ENCODE measurements around the gene DNAAF1. TPM values are rescaled to one million over a fixed set of nuclear protein-coding genes. Genes with fewer than 3 reads are reported as not detected.

DNAAF1 gene
- total RNA-seq, 2 experiments from 2014 or later = 0.33 TPM; not detected in 1

GRCh38 chr16:84182104-84182503 is 37.0 kb downstream of the DNAAF1 start:
- Mint-ChIP-seq H3K36me3 (peaks cover 9% of the 10 kb centered on the region), H3K27me3 (no peaks in the 10 kb centered on the region), H3K4me3 (no peak overlapping the region), H3K4me1 (peaks cover 25% of the 10 kb centered on the region), H3K9me3 (no peaks in the 10 kb centered on the region), H3K27ac (no peak overlapping the region)
- no peak for DNase-seq

GRCh38 chr16:84182680-84183571 is 37.8 kb downstream of the DNAAF1 start:
- Mint-ChIP-seq H3K36me3 (peaks cover 9% of the 10 kb centered on the region), H3K4me1 (peaks cover 22% of the 10 kb centered on the region), H3K27me3 (no peaks in the 10 kb centered on the region), H3K4me3 (no peak overlapping the region), H3K27ac (no peak overlapping the region), H3K9me3 (no peaks in the 10 kb centered on the region)
- no peak for DNase-seq

- no peak for DNase-seq
- Mint-ChIP-seq H3K27ac (no peak overlapping the region), H3K4me1 (peaks cover 18% of the 10 kb centered on the region), H3K4me3 (no peak overlapping the region), H3K9me3 (no peaks in the 10 kb centered on the region), H3K27me3 (no peaks in the 10 kb centered on the region), H3K36me3 (peaks cover 9% of the 10 kb centered on the region)
These were observed 38.4 kb downstream of the DNAAF1 start for GRCh38 chr16:84183572-84183875.

- no peak for DNase-seq
- H3K27me3 Mint-ChIP-seq = no peaks in the 10 kb centered on the region
- no peak overlapping the region for H3K4me3 Mint-ChIP-seq
- no peaks in the 10 kb centered on the region for H3K9me3 Mint-ChIP-seq
- H3K36me3 Mint-ChIP-seq = peaks cover 9% of the 10 kb centered on the region
- H3K27ac Mint-ChIP-seq = peak overlapping the region; percentile 6
- peaks cover 18% of the 10 kb centered on the region for H3K4me1 Mint-ChIP-seq
These were observed 38.9 kb downstream of the DNAAF1 start for GRCh38 chr16:84183911-84184591.

DNA sequence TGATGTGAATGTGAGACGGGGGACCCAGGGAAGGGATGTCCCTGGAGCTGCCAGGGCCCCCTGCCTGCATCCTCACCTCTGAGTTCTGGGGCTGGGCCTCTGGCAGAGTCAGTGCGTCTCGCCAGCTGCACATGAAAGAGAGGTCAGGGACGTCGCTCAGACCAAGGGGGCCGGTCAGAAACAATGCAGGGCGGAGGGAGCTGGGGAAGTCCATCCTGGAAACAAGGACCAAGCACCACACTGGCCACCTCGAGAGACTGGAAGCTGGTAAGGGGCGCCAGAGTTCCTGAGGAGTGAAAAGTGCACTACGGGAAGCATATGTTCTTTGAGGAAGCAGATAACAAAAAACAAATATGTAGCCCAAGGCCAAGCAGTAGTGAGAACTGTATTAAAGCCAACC is 39.7 kb downstream of the DNAAF1 start:
- peak overlapping the region; percentile 90 for H3K4me3 Mint-ChIP-seq
- no peak overlapping the region for H3K27ac Mint-ChIP-seq
- no peaks in the 10 kb centered on the region for H3K9me3 Mint-ChIP-seq
- DNase-seq = no peak
- peaks cover 18% of the 10 kb centered on the region for H3K4me1 Mint-ChIP-seq
- H3K36me3 Mint-ChIP-seq = peaks cover 9% of the 10 kb centered on the region
- no peaks in the 10 kb centered on the region for H3K27me3 Mint-ChIP-seq

DNA sequence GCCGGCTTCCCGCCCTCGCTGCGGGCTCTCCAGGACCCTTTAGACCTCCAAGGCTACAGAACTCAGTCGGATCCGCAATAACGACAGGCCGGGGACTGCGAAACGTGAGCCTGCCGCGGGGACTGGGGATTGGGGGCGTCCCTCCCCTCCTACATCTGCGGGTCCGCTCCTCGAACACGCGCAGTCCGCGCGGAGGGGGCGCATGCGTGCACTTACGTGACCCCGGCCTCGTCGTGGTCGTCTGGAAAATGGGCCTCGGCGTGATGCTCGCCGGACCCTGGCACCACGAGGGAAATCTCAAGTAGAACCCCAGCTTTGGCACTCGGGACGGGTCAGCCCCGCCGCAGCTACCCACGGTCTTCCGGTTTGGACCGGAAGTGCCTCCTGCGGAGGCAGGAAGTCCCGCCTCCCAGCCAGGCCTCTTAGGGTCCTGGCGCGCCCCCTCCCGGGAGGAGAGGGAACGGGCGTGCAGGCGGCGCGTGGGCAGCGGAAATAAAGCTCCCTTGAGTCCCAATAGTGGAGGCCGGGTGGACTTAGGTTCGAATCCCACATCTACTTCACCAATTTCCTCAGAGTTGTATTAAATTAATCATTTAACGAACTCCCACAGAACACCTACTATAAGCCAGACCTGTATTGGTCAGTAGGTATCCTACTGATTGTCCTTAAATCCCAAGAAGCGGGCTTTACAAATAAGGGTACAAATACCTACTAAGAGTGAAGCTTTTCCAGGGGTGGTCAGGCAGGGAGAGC is 41.8 kb downstream of the DNAAF1 start, which contains the start of gene TAF1C:
TAF1C (minus strand) TSS at position 373 of the 753 bp plus-strand sequence. CDS start 2,069 bp downstream, outside the sequence.
- DNase-seq = peak; percentile 89
- Mint-ChIP-seq H3K27me3 (no peaks in the 10 kb centered on the region), H3K4me1 (peaks cover 18% of the 10 kb centered on the region), H3K36me3 (peaks cover 9% of the 10 kb centered on the region), H3K4me3 (peak within 1 kb of the TSS; percentile 90), H3K9me3 (no peaks in the 10 kb centered on the region), H3K27ac (peak within 1 kb of the TSS; percentile 91)

- H3K27me3 Mint-ChIP-seq = no peaks in the 10 kb centered on the region
- H3K9me3 Mint-ChIP-seq = no peaks in the 10 kb centered on the region
- no peaks in the 10 kb centered on the region for H3K36me3 Mint-ChIP-seq
- no peak within 1 kb of the TSS for H3K4me3 Mint-ChIP-seq
- H3K4me1 Mint-ChIP-seq = peaks cover 22% of the 10 kb centered on the region
- H3K27ac Mint-ChIP-seq = no peak within 1 kb of the TSS
- DNase-seq = peak; percentile 25
These were observed 45.8 kb downstream of the DNAAF1 start, which contains the start of gene ADAD2 for GRCh38 chr16:84190731-84191388. ADAD2 (plus strand) TSS chr16:84191157; CDS start chr16:84191231, 74 bp downstream.

GRCh38 chr16:84191466-84191865 is 46.4 kb downstream of the DNAAF1 start:
- Mint-ChIP-seq H3K4me3 (no peak overlapping the region), H3K27ac (no peak overlapping the region), H3K36me3 (no peaks in the 10 kb centered on the region), H3K9me3 (no peaks in the 10 kb centered on the region), H3K27me3 (no peaks in the 10 kb centered on the region), H3K4me1 (peaks cover 21% of the 10 kb centered on the region)
- no peak for DNase-seq

- Mint-ChIP-seq H3K9me3 (no peaks in the 10 kb centered on the region), H3K4me3 (peak overlapping the region; percentile 73), H3K27ac (peak overlapping the region; percentile 80), H3K4me1 (peaks cover 19% of the 10 kb centered on the region), H3K27me3 (no peaks in the 10 kb centered on the region), H3K36me3 (no peaks in the 10 kb centered on the region)
- DNase-seq = peak; percentile 20
These were observed 48.4 kb downstream of the DNAAF1 start for GRCh38 chr16:84193480-84193879.

DNA sequence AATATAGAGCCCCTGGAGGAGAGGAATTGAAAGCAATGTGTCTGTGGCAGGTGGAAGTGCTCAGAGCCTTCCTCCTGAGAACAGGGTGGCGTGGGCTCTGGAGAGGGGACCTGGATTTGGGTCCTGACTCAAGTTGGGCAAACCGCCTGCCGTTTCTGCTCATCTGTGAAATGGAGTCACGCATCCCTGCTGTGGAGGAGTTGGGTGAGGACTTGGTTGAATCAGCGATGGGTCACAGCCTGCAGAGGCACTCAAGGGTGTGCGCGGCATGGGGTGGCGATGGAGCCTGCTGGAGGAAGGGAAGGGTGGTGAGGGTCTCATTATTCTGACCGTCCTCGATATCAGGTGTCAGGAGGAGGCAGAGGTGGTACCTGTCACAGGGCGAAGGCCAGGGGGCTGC is 48.9 kb downstream of the DNAAF1 start:
- Mint-ChIP-seq H3K9me3 (no peaks in the 10 kb centered on the region), H3K27ac (peak overlapping the region; percentile 80)

DNA sequence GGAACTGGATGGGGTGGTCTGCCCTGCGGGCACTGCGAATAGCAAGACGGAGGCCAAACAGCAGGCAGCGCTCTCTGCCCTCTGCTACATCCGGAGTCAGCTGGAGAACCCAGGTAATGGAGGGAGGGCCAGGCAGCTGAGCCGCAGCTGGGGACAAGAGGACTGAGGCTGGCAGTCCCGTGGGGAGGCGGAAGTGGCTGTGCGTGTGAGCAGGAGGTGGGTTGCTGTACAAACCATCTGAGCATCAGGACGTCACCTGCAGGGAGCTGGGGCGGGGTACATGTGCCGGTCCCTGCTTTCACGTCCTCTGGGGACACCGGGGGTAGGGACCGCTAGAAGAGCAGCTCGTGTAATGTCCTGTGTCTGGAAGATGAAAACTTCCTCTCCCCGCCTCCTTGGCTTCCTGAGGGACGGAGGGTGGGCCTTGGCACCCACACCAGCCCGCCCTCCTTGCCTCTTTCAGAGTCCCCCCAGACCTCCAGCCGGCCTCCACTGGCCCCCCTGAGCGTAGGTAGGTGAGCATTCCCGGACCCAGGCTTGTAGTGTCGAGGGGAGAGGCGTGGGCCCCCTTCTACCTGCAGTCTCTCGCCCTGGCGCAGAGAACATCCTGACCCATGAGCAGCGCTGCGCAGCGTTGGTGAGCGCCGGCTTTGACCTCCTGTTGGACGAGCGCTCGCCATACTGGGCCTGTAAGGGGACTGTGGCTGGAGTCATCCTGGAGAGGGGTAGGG is 49.5 kb downstream of the DNAAF1 start:
- H3K27ac Mint-ChIP-seq = peak overlapping the region; percentile 80
- no peaks in the 10 kb centered on the region for H3K9me3 Mint-ChIP-seq
- DNase-seq = peak; percentile 66
- H3K4me1 Mint-ChIP-seq = peaks cover 19% of the 10 kb centered on the region
- no peaks in the 10 kb centered on the region for H3K27me3 Mint-ChIP-seq
- no peaks in the 10 kb centered on the region for H3K36me3 Mint-ChIP-seq
- peak overlapping the region; percentile 73 for H3K4me3 Mint-ChIP-seq

More for the DNA sequence above, 48.9 kb downstream of the DNAAF1 start:
- Mint-ChIP-seq H3K4me3 (peak overlapping the region; percentile 73), H3K36me3 (no peaks in the 10 kb centered on the region), H3K27me3 (no peaks in the 10 kb centered on the region), H3K4me1 (peaks cover 19% of the 10 kb centered on the region)
- peak; percentile 20 for DNase-seq

- no peaks in the 10 kb centered on the region for H3K27me3 Mint-ChIP-seq
- no peaks in the 10 kb centered on the region for H3K9me3 Mint-ChIP-seq
- H3K27ac Mint-ChIP-seq = no peak overlapping the region
- no peak overlapping the region for H3K4me3 Mint-ChIP-seq
- DNase-seq = no peak
- H3K36me3 Mint-ChIP-seq = no peaks in the 10 kb centered on the region
- peaks cover 19% of the 10 kb centered on the region for H3K4me1 Mint-ChIP-seq
These were observed 50.3 kb downstream of the DNAAF1 start for GRCh38 chr16:84195201-84196093.

DNA sequence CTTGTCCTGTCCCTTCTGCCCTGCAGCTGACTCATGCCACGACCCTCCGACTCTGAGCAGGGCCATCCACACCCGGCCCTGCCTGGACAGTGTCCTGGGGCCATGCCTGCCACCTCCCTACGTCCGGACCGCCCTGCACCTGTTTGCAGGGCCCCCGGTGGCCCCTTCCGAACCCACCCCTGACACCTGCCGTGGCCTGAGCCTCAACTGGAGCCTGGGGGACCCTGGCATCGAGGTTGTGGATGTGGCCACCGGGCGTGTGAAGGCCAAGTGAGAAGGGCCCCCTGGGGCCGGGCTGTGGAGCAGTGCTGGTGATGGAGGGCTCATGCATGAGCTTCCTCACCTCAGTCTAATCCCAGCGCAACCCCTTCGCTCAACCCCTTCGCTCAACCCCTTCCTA is 51.0 kb downstream of the DNAAF1 start:
- no peaks in the 10 kb centered on the region for H3K36me3 Mint-ChIP-seq
- no peaks in the 10 kb centered on the region for H3K9me3 Mint-ChIP-seq
- H3K27ac Mint-ChIP-seq = no peak overlapping the region
- no peaks in the 10 kb centered on the region for H3K27me3 Mint-ChIP-seq
- H3K4me1 Mint-ChIP-seq = peaks cover 19% of the 10 kb centered on the region
- DNase-seq = no peak
- no peak overlapping the region for H3K4me3 Mint-ChIP-seq
